T-helper 17 cell (primary cell): ENCODE measurements around the gene ALCAM. TPM values are rescaled to one million over a fixed set of nuclear protein-coding genes. Genes with fewer than 3 reads are reported as not detected.

Experiments
- ATAC-seq: fragments of 150-1000 bp; cut with Tn5 transposase; 2 replicates; pipeline ENCODE4 v1.10.0; 2021; ENCODE audit warnings: mild to moderate bottlenecking, moderate library complexity
- DNase-seq, 3 donors: peaks; one replicate each; pipeline versions ENCODE4 v3.0.0 to v3.0.0-alpha.2; 2020 to 2021
- H3K9me3 ChIP-seq: one replicate; pipeline ENCODE4 v1.7.0; 2013; ENCODE audit warnings: low read length, mild to moderate bottlenecking; ENCODE audit not compliant: control insufficient read depth, poor library complexity, severe bottlenecking
- H3K27ac Mint-ChIP-seq: one replicate; pipeline ENCODE4 v1.8.0; 2022; ENCODE audit warnings: mild to moderate bottlenecking, moderate library complexity, mixed read lengths
- H3K27me3 Mint-ChIP-seq: one replicate; pipeline ENCODE4 v1.8.0; 2022; ENCODE audit warnings: mixed read lengths
- H3K36me3 Mint-ChIP-seq: one replicate; pipeline ENCODE4 v1.8.0; 2022; ENCODE audit warnings: low read depth, mixed read lengths
- H3K4me1 Mint-ChIP-seq: one replicate; pipeline ENCODE4 v1.8.0; 2022; ENCODE audit warnings: mild to moderate bottlenecking, mixed read lengths
- H3K4me3 Mint-ChIP-seq: one replicate; pipeline ENCODE4 v1.8.0; 2022; ENCODE audit warnings: mild to moderate bottlenecking, moderate library complexity, mixed read lengths
- total RNA-seq, 4 donors: library from RNA in 2 of 4; stranded (reverse) in 2 of 4; gene quantifications; one replicate each; pipeline ENCODE4 v1.2.3 and lab custom pipeline; 2022 to 2026

The ALCAM gene
- total RNA-seq, 2 donors from 2014 or later, result 8.4 TPM

GRCh38 chr3:105347625-105348302 is 18.9 kb upstream of the ALCAM start:
- H3K9me3 ChIP-seq, result no peaks in the 10 kb centered on the region

DNA sequence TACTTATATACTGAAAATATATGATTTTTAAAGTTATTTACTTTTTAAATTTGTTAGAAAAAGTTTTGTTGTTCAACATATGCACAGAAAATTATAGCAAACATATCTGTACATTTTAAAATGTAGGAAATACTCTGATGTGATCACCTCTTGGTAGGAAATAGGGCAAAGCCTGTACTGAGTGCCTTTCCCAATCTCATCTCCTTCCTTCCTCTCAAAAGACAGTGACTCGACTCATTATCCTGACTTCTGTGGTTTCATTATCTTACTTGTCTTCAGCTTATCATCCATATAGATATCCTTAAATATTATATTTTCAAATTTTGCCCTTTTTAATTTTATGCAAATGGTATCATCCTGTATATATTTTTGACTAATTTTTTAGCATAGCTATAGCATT is 18.4 kb upstream of the ALCAM start:
- no peaks in the 10 kb centered on the region for H3K36me3 Mint-ChIP-seq

More at GRCh38 chr3:105347625-105348302, 18.9 kb upstream of the ALCAM start:
- Mint-ChIP-seq H3K36me3 (no peaks in the 10 kb centered on the region), H3K27me3 (peaks cover 39% of the 10 kb centered on the region), H3K4me1 (no peaks in the 10 kb centered on the region), H3K4me3 (no peak overlapping the region), H3K27ac (no peak overlapping the region)
- no peak for DNase-seq
- ATAC-seq, result no peak

GRCh38 chr3:105349684-105350387 is 16.9 kb upstream of the ALCAM start:
- peaks cover 59% of the 10 kb centered on the region for H3K27me3 Mint-ChIP-seq
- ATAC-seq, result no peak
- no peak for DNase-seq
- peaks cover 4% of the 10 kb centered on the region for H3K4me1 Mint-ChIP-seq
- no peak overlapping the region for H3K4me3 Mint-ChIP-seq
- peaks cover 3% of the 10 kb centered on the region for H3K36me3 Mint-ChIP-seq
- no peaks in the 10 kb centered on the region for H3K9me3 ChIP-seq
- no peak overlapping the region for H3K27ac Mint-ChIP-seq

More for the DNA sequence above, 18.4 kb upstream of the ALCAM start:
- no peaks in the 10 kb centered on the region for H3K9me3 ChIP-seq
- no peak for ATAC-seq
- DNase-seq, result no peak
- no peak overlapping the region for H3K27ac Mint-ChIP-seq
- no peaks in the 10 kb centered on the region for H3K4me1 Mint-ChIP-seq
- H3K4me3 Mint-ChIP-seq, result no peak overlapping the region
- H3K27me3 Mint-ChIP-seq, result peaks cover 44% of the 10 kb centered on the region

DNA sequence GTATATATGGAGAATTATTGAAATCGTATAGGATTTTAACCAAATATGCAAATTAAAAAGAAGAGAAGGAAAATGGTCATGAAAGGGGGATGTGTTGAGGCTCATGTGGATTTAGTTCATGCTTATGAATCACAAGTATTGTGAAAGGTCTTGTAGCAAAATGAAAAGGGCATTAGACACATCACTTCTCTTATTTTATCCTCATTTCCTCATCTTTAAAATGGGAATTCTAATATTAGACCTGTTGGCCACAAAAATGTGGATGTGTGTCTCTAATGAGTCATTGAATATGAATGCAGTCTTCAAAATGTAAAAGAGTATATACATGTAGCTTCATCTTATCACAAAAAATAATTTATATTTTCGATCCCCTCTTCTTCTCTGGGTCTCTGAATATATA is 14.9 kb upstream of the ALCAM start:
- Mint-ChIP-seq H3K4me3 (no peak overlapping the region), H3K27ac (no peak overlapping the region), H3K27me3 (peaks cover 79% of the 10 kb centered on the region), H3K36me3 (peaks cover 3% of the 10 kb centered on the region), H3K4me1 (peaks cover 14% of the 10 kb centered on the region)
- DNase-seq (no peak), ATAC-seq (no peak)
- no peaks in the 10 kb centered on the region for H3K9me3 ChIP-seq

DNA sequence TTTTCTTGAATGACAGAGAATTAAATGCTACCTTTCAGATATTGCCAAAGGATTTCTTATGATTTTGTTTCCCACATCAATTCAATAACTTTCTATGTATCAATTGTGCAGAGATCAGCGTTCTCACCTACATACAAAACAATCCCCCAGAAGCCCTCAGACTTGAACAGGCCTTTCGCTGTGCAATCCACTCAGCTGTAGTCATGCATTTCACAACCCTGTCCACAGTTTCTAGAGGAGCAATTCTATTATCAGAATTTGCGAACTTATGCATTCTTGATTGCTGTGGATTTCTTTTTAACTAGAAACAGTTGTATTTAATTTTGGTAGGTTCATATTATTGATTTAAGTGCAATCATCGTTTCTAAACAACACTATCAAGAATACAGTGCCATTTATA is 13.7 kb upstream of the ALCAM start:
- DNase-seq, result no peak
- peaks cover 14% of the 10 kb centered on the region for H3K4me1 Mint-ChIP-seq
- no peak for ATAC-seq
- H3K9me3 ChIP-seq, result no peaks in the 10 kb centered on the region
- H3K27me3 Mint-ChIP-seq, result peaks cover 85% of the 10 kb centered on the region
- peaks cover 3% of the 10 kb centered on the region for H3K36me3 Mint-ChIP-seq
- no peak overlapping the region for H3K4me3 Mint-ChIP-seq
- no peak overlapping the region for H3K27ac Mint-ChIP-seq

- Mint-ChIP-seq H3K36me3 (peaks cover 3% of the 10 kb centered on the region), H3K27me3 (peaks cover 87% of the 10 kb centered on the region), H3K4me1 (peaks cover 14% of the 10 kb centered on the region), H3K4me3 (peak overlapping the region; percentile 67), H3K27ac (no peak overlapping the region)
- H3K9me3 ChIP-seq, result no peaks in the 10 kb centered on the region
- ATAC-seq (no peak), DNase-seq (no peak)
Observed at GRCh38 chr3:105353485-105354161, 13.1 kb upstream of the ALCAM start.

GRCh38 chr3:105354429-105354828 is 12.3 kb upstream of the ALCAM start:
- Mint-ChIP-seq H3K4me3 (peak overlapping the region; percentile 67), H3K27ac (no peak overlapping the region), H3K27me3 (peaks cover 88% of the 10 kb centered on the region), H3K36me3 (peaks cover 3% of the 10 kb centered on the region), H3K4me1 (peaks cover 14% of the 10 kb centered on the region)
- ATAC-seq (no peak), DNase-seq (no peak)
- no peaks in the 10 kb centered on the region for H3K9me3 ChIP-seq

- peaks cover 3% of the 10 kb centered on the region for H3K36me3 Mint-ChIP-seq
- ATAC-seq (no peak), DNase-seq (no peak)
- H3K4me3 Mint-ChIP-seq, result no peak overlapping the region
- H3K27ac Mint-ChIP-seq, result no peak overlapping the region
- H3K27me3 Mint-ChIP-seq, result peaks cover 83% of the 10 kb centered on the region
- peaks cover 14% of the 10 kb centered on the region for H3K4me1 Mint-ChIP-seq
- no peaks in the 10 kb centered on the region for H3K9me3 ChIP-seq
Observed at GRCh38 chr3:105355408-105356061, 11.2 kb upstream of the ALCAM start.

GRCh38 chr3:105356396-105356795 is 10.3 kb upstream of the ALCAM start:
- Mint-ChIP-seq H3K36me3 (peaks cover 3% of the 10 kb centered on the region), H3K27ac (no peak overlapping the region), H3K4me1 (peaks cover 14% of the 10 kb centered on the region), H3K4me3 (no peak overlapping the region), H3K27me3 (peaks cover 86% of the 10 kb centered on the region)
- DNase-seq (no peak), ATAC-seq (no peak)
- no peaks in the 10 kb centered on the region for H3K9me3 ChIP-seq

DNA sequence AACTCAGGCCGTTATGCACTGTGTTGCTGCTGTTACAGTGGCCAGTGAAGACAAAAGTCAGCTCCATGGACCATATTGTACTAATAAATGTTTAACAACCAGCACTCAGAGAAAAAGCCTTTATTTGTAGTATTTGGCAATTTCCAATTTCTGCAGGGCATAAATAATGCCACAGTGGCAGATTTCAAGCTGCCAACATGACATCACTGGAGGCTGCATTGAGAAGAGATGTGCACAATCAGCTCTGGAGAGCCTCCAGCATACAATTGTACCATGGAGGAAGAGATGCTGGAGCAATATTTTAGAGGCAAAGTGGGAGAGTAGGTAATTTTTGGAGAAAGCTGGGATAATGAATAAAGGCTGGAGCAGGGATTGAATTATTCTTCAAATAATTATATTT is 9.7 kb upstream of the ALCAM start:
- H3K27ac Mint-ChIP-seq, result no peak overlapping the region
- peaks cover 84% of the 10 kb centered on the region for H3K27me3 Mint-ChIP-seq
- H3K36me3 Mint-ChIP-seq, result peaks cover 3% of the 10 kb centered on the region
- ATAC-seq, result no peak
- peaks cover 14% of the 10 kb centered on the region for H3K4me1 Mint-ChIP-seq
- DNase-seq, result no peak
- no peaks in the 10 kb centered on the region for H3K9me3 ChIP-seq
- H3K4me3 Mint-ChIP-seq, result no peak overlapping the region

- DNase-seq (no peak), ATAC-seq (no peak)
- no peaks in the 10 kb centered on the region for H3K9me3 ChIP-seq
- Mint-ChIP-seq H3K27me3 (peaks cover 68% of the 10 kb centered on the region), H3K36me3 (peaks cover 2% of the 10 kb centered on the region), H3K4me3 (no peak overlapping the region), H3K4me1 (peaks cover 13% of the 10 kb centered on the region), H3K27ac (no peak overlapping the region)
Observed at GRCh38 chr3:105359098-105359762, 7.5 kb upstream of the ALCAM start.

DNA sequence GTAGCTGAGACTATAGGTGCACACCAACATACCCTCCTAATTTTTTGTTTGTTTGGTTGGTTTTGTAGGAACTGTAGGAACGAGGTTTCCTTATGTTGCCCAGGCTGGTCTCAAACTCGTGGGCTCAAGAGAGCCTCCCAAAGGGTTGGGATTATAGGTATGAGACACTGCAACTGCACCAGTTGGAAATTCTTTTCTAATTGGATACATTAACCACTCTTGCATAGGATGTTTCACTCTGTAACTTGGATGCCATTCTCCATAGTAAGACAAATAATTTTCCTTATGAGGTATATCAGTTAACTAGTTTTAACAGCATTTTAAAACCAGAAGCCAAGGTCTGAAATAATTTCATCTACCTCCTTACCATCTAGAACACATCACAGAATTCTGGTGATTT is 6.7 kb upstream of the ALCAM start:
- Mint-ChIP-seq H3K27me3 (peaks cover 65% of the 10 kb centered on the region), H3K4me3 (no peak overlapping the region), H3K36me3 (no peaks in the 10 kb centered on the region), H3K27ac (no peak overlapping the region), H3K4me1 (peaks cover 10% of the 10 kb centered on the region)
- DNase-seq (no peak), ATAC-seq (no peak)
- no peaks in the 10 kb centered on the region for H3K9me3 ChIP-seq
